Progenitor cell of endocrine pancreas (in vitro differentiated cells): ENCODE results near the gene UGT1A4. TPM values are rescaled to one million over a fixed set of nuclear protein-coding genes. Genes with fewer than 3 reads are reported as not detected.

ENCODE experiments used
- DNase-seq: peaks from one replicate; pipeline ENCODE4 v3.0.0; 2021; ENCODE audit warnings: low spot score; ENCODE audit not compliant: unreplicated experiment
- H3K27ac Mint-ChIP-seq: 2 replicates; pipeline ENCODE4 v1.8.0; 2021; ENCODE audit warnings: mild to moderate bottlenecking, moderate library complexity, mixed read lengths
- H3K27me3 Mint-ChIP-seq: 2 replicates; pipeline ENCODE4 v1.8.0; 2021; ENCODE audit warnings: mixed read lengths
- H3K36me3 Mint-ChIP-seq: 2 replicates; pipeline ENCODE4 v1.8.0; 2022; ENCODE audit warnings: mixed read lengths; ENCODE audit not compliant: insufficient read depth
- H3K4me1 Mint-ChIP-seq: 2 replicates; pipeline ENCODE4 v1.8.0; 2021; ENCODE audit warnings: low read depth, mixed read lengths
- H3K4me3 Mint-ChIP-seq: 2 replicates; pipeline ENCODE4 v1.8.0; 2021; ENCODE audit warnings: low read depth, mild to moderate bottlenecking, moderate library complexity, mixed read lengths
- H3K9me3 Mint-ChIP-seq: 2 replicates; pipeline ENCODE4 v1.8.0; 2021; ENCODE audit warnings: low read depth, mixed read lengths
- long read RNA-seq: library from polyadenylated mRNA; unstranded; transcript quantifications from one replicate; pipeline ENCODE4 v2.0.0, GENCODE V29; 2020
- total RNA-seq: library from RNA; stranded (reverse); gene quantifications from 2 replicates; pipeline ENCODE4 v1.2.1, GENCODE V29; 2021
- TF ChIP-seq, protein P1 (sequence below): fragments of 200-600 bp; sonication (generic); IDR thresholded peaks from one replicate; pipeline ENCODE4 v1.5.0; 2021; ENCODE audit warnings: antibody characterized with exemption, mild to moderate bottlenecking; ENCODE audit not compliant: unreplicated experiment

UGT1A4 gene
- total RNA-seq: not detected in 2 replicates
- long read RNA-seq: 0 reads

DNA sequence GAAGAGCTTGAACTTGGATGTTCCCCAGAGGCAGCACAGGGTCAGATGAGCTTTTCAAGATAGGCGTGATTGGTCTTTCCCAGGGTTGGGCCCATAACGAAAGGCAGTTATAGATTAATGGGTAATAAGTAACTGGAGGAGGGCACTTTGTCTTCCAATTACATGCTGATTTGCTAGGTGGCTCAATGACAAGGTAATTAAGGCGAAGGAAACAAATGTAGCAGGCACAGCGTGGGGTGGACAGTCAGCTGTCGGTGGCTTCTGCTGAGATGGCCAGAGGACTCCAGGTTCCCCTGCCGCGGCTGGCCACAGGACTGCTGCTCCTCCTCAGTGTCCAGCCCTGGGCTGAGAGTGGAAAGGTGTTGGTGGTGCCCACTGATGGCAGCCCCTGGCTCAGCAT lies at the start of gene UGT1A4:
UGT1A4 (plus strand) TSS at position 185 of the 400 bp plus-strand sequence; CDS start at position 270, 85 bp downstream.
- Mint-ChIP-seq H3K27me3 (peaks cover 5% of the 10 kb centered on the region), H3K27ac (no peak within 1 kb of the TSS), H3K36me3 (peaks cover 2% of the 10 kb centered on the region), H3K4me3 (no peak within 1 kb of the TSS), H3K4me1 (peaks cover 5% of the 10 kb centered on the region), H3K9me3 (peaks cover 12% of the 10 kb centered on the region)
- DNase-seq: no peak
- TF ChIP-seq, protein P1, sequence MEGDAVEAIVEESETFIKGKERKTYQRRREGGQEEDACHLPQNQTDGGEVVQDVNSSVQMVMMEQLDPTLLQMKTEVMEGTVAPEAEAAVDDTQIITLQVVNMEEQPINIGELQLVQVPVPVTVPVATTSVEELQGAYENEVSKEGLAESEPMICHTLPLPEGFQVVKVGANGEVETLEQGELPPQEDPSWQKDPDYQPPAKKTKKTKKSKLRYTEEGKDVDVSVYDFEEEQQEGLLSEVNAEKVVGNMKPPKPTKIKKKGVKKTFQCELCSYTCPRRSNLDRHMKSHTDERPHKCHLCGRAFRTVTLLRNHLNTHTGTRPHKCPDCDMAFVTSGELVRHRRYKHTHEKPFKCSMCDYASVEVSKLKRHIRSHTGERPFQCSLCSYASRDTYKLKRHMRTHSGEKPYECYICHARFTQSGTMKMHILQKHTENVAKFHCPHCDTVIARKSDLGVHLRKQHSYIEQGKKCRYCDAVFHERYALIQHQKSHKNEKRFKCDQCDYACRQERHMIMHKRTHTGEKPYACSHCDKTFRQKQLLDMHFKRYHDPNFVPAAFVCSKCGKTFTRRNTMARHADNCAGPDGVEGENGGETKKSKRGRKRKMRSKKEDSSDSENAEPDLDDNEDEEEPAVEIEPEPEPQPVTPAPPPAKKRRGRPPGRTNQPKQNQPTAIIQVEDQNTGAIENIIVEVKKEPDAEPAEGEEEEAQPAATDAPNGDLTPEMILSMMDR: no peak

DNA sequence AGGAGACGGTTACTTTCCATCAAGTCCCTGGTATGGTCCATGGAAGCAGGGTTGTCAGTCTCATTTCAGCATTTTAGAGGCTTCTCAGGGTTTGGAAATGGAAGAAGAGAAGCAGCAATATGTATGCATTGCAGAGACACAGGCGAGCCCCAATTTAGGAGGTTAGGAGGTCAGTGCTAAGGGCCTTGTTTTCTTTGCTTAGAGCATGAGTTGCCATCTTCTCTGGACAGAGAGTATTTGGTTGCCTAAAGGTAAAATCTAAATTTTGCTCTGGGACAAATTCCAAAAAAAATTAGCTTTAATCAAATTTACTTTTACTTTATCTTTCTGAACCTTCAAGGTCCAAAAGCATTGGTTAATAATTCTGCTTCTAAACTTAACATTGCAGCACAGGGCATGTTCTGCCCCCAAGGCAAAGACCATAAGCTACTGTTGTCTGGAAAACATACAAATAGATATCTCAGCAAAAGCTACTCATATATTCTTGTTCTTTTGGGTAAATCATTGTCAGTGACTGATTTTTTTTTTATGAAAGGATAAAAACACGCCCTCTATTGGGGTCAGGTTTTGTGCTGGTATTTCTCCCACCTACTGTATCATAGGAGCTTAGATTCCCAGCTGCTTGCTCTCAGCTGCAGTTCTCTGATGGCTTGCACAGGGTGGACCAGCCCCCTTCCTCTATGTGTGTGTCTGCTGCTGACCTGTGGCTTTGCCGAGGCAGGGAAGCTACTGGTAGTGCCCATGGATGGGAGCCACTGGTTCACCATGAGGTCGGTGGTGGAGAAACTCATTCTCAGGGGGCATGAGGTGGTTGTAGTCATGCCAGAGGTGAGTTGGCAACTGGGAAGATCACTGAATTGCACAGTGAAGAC lies 47.0 kb upstream of the UGT1A4 start, which contains the start of gene UGT1A9:
UGT1A9 (plus strand) TSS at position 609 of the 872 bp plus-strand sequence; CDS start at position 646, 37 bp downstream.
- H3K9me3 Mint-ChIP-seq: peaks cover 6% of the 10 kb centered on the region
- H3K4me3 Mint-ChIP-seq: no peak within 1 kb of the TSS
- TF ChIP-seq, protein P1: no peak
- H3K4me1 Mint-ChIP-seq: no peaks in the 10 kb centered on the region
- DNase-seq: no peak
- no peak within 1 kb of the TSS for H3K27ac Mint-ChIP-seq
- H3K27me3 Mint-ChIP-seq: peaks cover 5% of the 10 kb centered on the region
- H3K36me3 Mint-ChIP-seq: no peaks in the 10 kb centered on the region

DNA sequence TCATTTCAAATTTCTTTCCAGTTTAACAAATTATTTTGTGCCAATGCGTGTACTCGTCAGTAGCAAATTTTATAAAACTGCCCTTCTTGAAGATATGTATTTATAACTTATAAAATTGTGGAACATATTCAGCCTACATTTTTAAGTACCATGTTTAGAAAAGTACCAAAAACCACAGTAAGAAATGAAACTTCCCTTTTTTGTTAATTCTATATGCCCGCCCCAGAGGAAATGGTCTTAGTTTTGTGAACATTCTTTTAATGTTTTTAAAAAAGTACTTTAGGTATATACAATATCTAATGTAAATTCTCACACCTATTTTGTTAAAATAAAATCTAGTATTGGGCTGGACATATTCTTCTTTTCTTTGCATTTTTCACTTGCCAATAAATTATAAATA lies 45.6 kb upstream of the UGT1A4 start:
- Mint-ChIP-seq H3K27me3 (peaks cover 11% of the 10 kb centered on the region), H3K36me3 (no peaks in the 10 kb centered on the region), H3K4me1 (no peaks in the 10 kb centered on the region), H3K27ac (no peak overlapping the region), H3K4me3 (no peak overlapping the region), H3K9me3 (peaks cover 6% of the 10 kb centered on the region)
- TF ChIP-seq, protein P1: no peak
- no peak for DNase-seq

DNA sequence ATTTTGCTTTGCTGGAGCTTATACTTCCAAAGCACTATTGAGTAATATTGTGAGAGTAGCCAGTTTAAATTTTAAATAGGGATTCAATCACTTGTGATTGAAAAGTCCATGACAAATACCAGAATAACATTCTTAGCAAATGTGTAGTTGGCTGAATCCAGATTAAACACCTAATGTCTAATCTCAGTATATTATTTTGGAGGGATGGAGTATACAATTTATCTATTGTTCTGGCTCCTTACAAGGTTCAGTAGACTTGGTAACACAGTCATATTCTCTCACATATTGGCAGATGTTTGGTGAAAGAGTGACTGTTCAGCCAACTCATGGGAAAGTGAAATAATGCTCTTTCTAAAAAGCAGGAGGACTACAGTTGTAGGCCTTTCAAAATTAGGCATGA lies 44.6 kb upstream of the UGT1A4 start:
- Mint-ChIP-seq H3K4me3 (no peak overlapping the region), H3K27ac (no peak overlapping the region), H3K27me3 (peaks cover 19% of the 10 kb centered on the region), H3K9me3 (no peaks in the 10 kb centered on the region), H3K36me3 (no peaks in the 10 kb centered on the region), H3K4me1 (no peaks in the 10 kb centered on the region)
- TF ChIP-seq, protein P1: no peak
- DNase-seq: no peak

DNA sequence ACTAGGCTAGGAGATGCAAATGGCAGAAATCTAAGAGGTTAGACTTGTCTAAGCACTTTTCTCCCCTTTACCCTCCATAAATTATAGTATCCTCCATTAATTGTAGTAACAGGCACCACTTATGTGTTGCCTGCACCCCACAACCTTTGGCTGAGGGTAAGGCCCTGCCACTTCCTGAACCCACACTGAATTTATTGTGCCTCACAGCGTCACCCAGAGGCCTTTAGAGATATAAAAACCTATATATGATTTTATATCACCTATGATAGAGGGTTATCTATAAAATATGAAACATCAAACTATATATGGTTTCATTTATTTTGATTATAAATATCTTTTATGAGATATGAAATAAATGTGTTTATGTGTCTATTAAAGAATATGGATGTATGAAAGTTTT lies 44.2 kb upstream of the UGT1A4 start:
- Mint-ChIP-seq H3K4me1 (no peaks in the 10 kb centered on the region), H3K27ac (no peak overlapping the region), H3K36me3 (no peaks in the 10 kb centered on the region), H3K27me3 (peaks cover 20% of the 10 kb centered on the region), H3K4me3 (no peak overlapping the region), H3K9me3 (no peaks in the 10 kb centered on the region)
- no peak for DNase-seq
- TF ChIP-seq, protein P1: no peak
